GM12891 (cell line): Measurements from ENCODE around the gene INO80.

Experiments
- POLR2A ChIP-seq: IDR thresholded peaks from 2 replicates; pipeline ENCODE4 v1.6.1; 2011; ENCODE audit warnings: low read depth, low read length, control low read depth
- POLR2AphosphoS5 ChIP-seq: IDR thresholded peaks from 2 replicates; pipeline ENCODE4 v1.6.1; 2011; ENCODE audit warnings: low read depth, low read length, control low read depth

DNA sequence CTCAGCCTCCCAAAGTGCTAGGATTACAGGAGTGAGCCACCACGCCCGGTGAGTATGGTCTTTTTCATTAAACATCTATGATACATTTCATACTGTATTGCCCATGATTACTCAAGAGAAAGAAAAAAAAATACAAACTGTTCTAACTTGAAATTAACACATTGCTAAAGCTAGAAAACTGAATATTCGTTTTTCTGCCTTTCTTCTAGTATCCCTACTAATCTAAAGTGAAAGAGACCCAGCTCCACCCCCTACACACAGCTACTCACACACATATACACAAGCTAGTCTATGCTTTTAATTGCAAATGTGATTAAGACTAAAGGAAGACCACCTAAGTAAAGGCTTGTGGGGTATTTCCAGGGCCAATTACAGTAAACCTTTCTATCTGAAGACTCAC lies 43.1 kb downstream of the INO80 start:
- TF ChIP-seq POLR2AphosphoS5 (no peak), POLR2A (no peak)
